Caco-2 (cell line): ENCODE results near the gene COL24A1. TPM values are rescaled to one million over a fixed set of nuclear protein-coding genes. Genes with fewer than 3 reads are reported as not detected.

Experiments used
- BruUV-seq: library from RNA; stranded (reverse); fragments of 400-500 nt; replicated peaks from 2 replicates; lab custom pipeline; 2021; lab: Mats Ljungman, UMichigan
- CTCF ChIA-PET: fragments of 300-600 bp; sonication (Branson Sonifier 250); formaldehyde crosslinking; loops from one replicate; lab custom pipeline; 2022; ENCODE audit warnings: antibody characterized with exemption; lab: Charles Lee
- POLR2A ChIA-PET: fragments of 300-600 bp; sonication (Branson Sonifier 250); formaldehyde crosslinking; loops from one replicate; lab custom pipeline; 2022; ENCODE audit warnings: antibody characterized with exemption; lab: Charles Lee
- DNase-seq, 2 experiments: peaks; one replicate each; pipeline versions ENCODE4 v3.0.0 to v3.0.0-alpha.2; 2020 to 2022
- H3K27me3 ChIP-seq: replicated peaks from 2 replicates; pipeline ENCODE4 v1.6.0; 2011; ENCODE audit warnings: low read length; ENCODE audit not compliant: control insufficient read depth, insufficient read depth
- H3K36me3 ChIP-seq: 2 replicates; pipeline ENCODE4 v1.5.1; 2011; ENCODE audit warnings: low read length; ENCODE audit not compliant: control insufficient read depth, insufficient read depth
- H3K4me1 ChIP-seq: fragments of 250-450 bp; sonication (Bioruptor Pico); 2 replicates; pipeline ENCODE4 v1.5.1; 2020; ENCODE audit warnings: mild to moderate bottlenecking
- H3K4me3 ChIP-seq: 2 replicates; pipeline ENCODE4 v1.5.1; 2011; ENCODE audit warnings: low read depth, mild to moderate bottlenecking, control low read depth, low read length
- H3K9me3 ChIP-seq: fragments of 250-450 bp; sonication (Bioruptor Pico); 2 replicates; pipeline ENCODE4 v1.5.1; 2020; ENCODE audit warnings: mild to moderate bottlenecking, moderate library complexity
- H3K27ac Mint-ChIP-seq: one replicate; pipeline ENCODE4 v1.8.0; 2022; ENCODE audit warnings: mixed read lengths; ENCODE audit not compliant: unreplicated experiment
- H3K27me3 Mint-ChIP-seq: one replicate; pipeline ENCODE4 v1.8.0; 2022; ENCODE audit warnings: mixed read lengths; ENCODE audit not compliant: insufficient read depth, unreplicated experiment
- H3K36me3 Mint-ChIP-seq: one replicate; pipeline ENCODE4 v1.8.0; 2022; ENCODE audit warnings: mild to moderate bottlenecking, mixed read lengths; ENCODE audit not compliant: insufficient read depth, unreplicated experiment
- H3K4me1 Mint-ChIP-seq: one replicate; pipeline ENCODE4 v1.8.0; 2022; ENCODE audit warnings: low read depth, mixed read lengths; ENCODE audit not compliant: unreplicated experiment
- H3K4me3 Mint-ChIP-seq: one replicate; pipeline ENCODE4 v1.8.0; 2022; ENCODE audit warnings: mild to moderate bottlenecking, moderate library complexity, mixed read lengths; ENCODE audit not compliant: unreplicated experiment
- H3K9me3 Mint-ChIP-seq: one replicate; pipeline ENCODE4 v1.8.0; 2022; ENCODE audit warnings: mixed read lengths; ENCODE audit not compliant: unreplicated experiment
- CTCF ChIP-seq, 2 experiments: fragments of 200-600 bp in 1 of 2; IDR thresholded peaks; 1 replicate in 1 of 2; 2 replicates in 1 of 2; pipeline versions ENCODE4 v1.5.1 to v1.8.0; 2011 to 2022; ENCODE audit warnings: antibody characterized with exemption in 1 of 2, control low read depth in 1 of 2, inconsistent platforms in 1 of 2, low read depth in 1 of 2, low read length in 1 of 2, mild to moderate bottlenecking in 1 of 2, moderate library complexity in 1 of 2; ENCODE audit not compliant: insufficient read depth in 1 of 2, severe bottlenecking in 1 of 2, unreplicated experiment in 1 of 2
- intact Hi-C: fragments of 100-400 bp; cut with micrococcal nuclease; formaldehyde crosslinking; loops from one replicate; pipeline ENCODE4 v1.10.0; 2022; ENCODE audit not compliant: unreplicated experiment
- total RNA-seq: library from RNA; stranded (reverse); gene quantifications from 2 replicates; pipeline ENCODE4 v1.2.3, GENCODE V29; 2022

COL24A1 gene
- total RNA-seq, 1 experiment from 2014 or later: 0.07 TPM

DNA sequence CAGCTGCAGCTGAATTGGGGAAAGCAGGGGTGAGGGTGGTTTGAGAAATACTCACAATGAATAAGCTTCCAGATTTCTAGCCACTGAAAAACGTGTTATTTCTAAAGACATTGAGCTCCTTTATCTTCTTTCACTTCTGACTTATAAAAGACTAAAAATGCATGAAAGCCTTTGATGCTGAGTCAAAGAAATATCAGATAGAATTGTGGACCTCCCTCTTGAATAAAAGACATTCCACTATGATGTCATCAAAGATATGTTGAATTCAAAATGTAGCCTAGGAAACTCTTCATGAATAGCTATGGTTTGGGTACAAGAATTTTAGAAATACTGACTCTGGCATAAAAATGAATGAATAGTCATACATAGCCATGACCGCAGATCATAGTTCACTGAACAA, 44.7 kb upstream of the COL24A1 start:
- no peaks in the 10 kb centered on the region for H3K36me3 Mint-ChIP-seq
- H3K27me3 ChIP-seq: no peaks in the 10 kb centered on the region
- intact Hi-C loops: no loop called here
- no peaks in the 10 kb centered on the region for H3K9me3 ChIP-seq
- no peaks in the 10 kb centered on the region for H3K36me3 ChIP-seq
- POLR2A ChIA-PET: no interaction called here
- no peak for TF ChIP-seq CTCF (IDR thresholded peaks at IDR 0.05; ENCODE audit: insufficient read depth in 1 of 2, low read depth in 1 of 2, low read length in 1 of 2, severe bottlenecking in 1 of 2, unreplicated experiment in 1 of 2)
- no peak overlapping the region for H3K4me3 ChIP-seq
- H3K4me1 ChIP-seq: no peaks in the 10 kb centered on the region
- no peak for DNase-seq
- no peaks in the 10 kb centered on the region for H3K27me3 Mint-ChIP-seq
- no peak overlapping the region for H3K27ac Mint-ChIP-seq
- no peaks in the 10 kb centered on the region for H3K9me3 Mint-ChIP-seq
- H3K4me3 Mint-ChIP-seq: no peak overlapping the region
- CTCF ChIA-PET: interaction anchor here (0.6 kb wide), 1 partner anchor 621 kb away, joined by 3 read pairs; no protein-coding TSS in a partner anchor
- H3K4me1 Mint-ChIP-seq: no peaks in the 10 kb centered on the region
- no TSS peak for BruUV-seq

GRCh38 chr1:86200901-86201300, 44.3 kb upstream of the COL24A1 start:
- no TSS peak for BruUV-seq
- no peak for TF ChIP-seq CTCF (IDR thresholded peaks at IDR 0.05; ENCODE audit: insufficient read depth in 1 of 2, low read depth in 1 of 2, low read length in 1 of 2, severe bottlenecking in 1 of 2, unreplicated experiment in 1 of 2)
- no peaks in the 10 kb centered on the region for H3K27me3 ChIP-seq
- no peak for DNase-seq
- Mint-ChIP-seq H3K27ac (no peak overlapping the region), H3K27me3 (no peaks in the 10 kb centered on the region), H3K4me1 (no peaks in the 10 kb centered on the region), H3K9me3 (no peaks in the 10 kb centered on the region), H3K36me3 (no peaks in the 10 kb centered on the region), H3K4me3 (no peak overlapping the region)
- no peaks in the 10 kb centered on the region for H3K4me1 ChIP-seq
- no peaks in the 10 kb centered on the region for H3K9me3 ChIP-seq
- ChIA-PET CTCF (no interaction called here), POLR2A (no interaction called here)
- intact Hi-C loops: no loop called here
- H3K4me3 ChIP-seq: no peak overlapping the region
- H3K36me3 ChIP-seq: no peaks in the 10 kb centered on the region

GRCh38 chr1:86197206-86197855, 40.8 kb upstream of the COL24A1 start:
- no peaks in the 10 kb centered on the region for H3K36me3 Mint-ChIP-seq
- no peaks in the 10 kb centered on the region for H3K9me3 ChIP-seq
- no peak overlapping the region for H3K4me3 ChIP-seq
- no peak for TF ChIP-seq CTCF (IDR thresholded peaks at IDR 0.05; ENCODE audit: insufficient read depth in 1 of 2, low read depth in 1 of 2, low read length in 1 of 2, severe bottlenecking in 1 of 2, unreplicated experiment in 1 of 2)
- H3K4me3 Mint-ChIP-seq: no peak overlapping the region
- no peaks in the 10 kb centered on the region for H3K36me3 ChIP-seq
- BruUV-seq: no TSS peak
- CTCF ChIA-PET: no interaction called here
- H3K27me3 Mint-ChIP-seq: no peaks in the 10 kb centered on the region
- no peak overlapping the region for H3K27ac Mint-ChIP-seq
- H3K27me3 ChIP-seq: no peaks in the 10 kb centered on the region
- H3K4me1 ChIP-seq: no peaks in the 10 kb centered on the region
- H3K9me3 Mint-ChIP-seq: no peaks in the 10 kb centered on the region
- DNase-seq: no peak
- no peaks in the 10 kb centered on the region for H3K4me1 Mint-ChIP-seq
- intact Hi-C loops: no loop called here
- POLR2A ChIA-PET: no interaction called here
